Neural crest cell (in vitro differentiated cells): ENCODE results near the gene GALR1. TPM values are rescaled to one million over a fixed set of nuclear protein-coding genes. Genes with fewer than 3 reads are reported as not detected.

Experiments
- DNase-seq: peaks from one replicate; pipeline ENCODE4 v3.0.0; 2021; ENCODE audit warnings: low read depth, mixed read lengths, low spot score
- H3K27ac Mint-ChIP-seq: one replicate; pipeline ENCODE4 v1.8.0; 2021; ENCODE audit warnings: mild to moderate bottlenecking, mixed read lengths; ENCODE audit not compliant: unreplicated experiment
- H3K27me3 Mint-ChIP-seq: 2 replicates; pipeline ENCODE4 v1.8.0; 2021; ENCODE audit warnings: low read depth, mild to moderate bottlenecking, mixed read lengths
- H3K36me3 Mint-ChIP-seq: 2 replicates; pipeline ENCODE4 v1.8.0; 2021; ENCODE audit warnings: low read depth, mild to moderate bottlenecking, mixed read lengths
- H3K4me1 Mint-ChIP-seq: 2 replicates; pipeline ENCODE4 v1.8.0; 2021; ENCODE audit warnings: mixed read lengths
- H3K4me3 Mint-ChIP-seq: one replicate; pipeline ENCODE4 v1.8.0; 2021; ENCODE audit warnings: mild to moderate bottlenecking, mixed read lengths
- H3K9me3 Mint-ChIP-seq: 2 replicates; pipeline ENCODE4 v1.8.0; 2021; ENCODE audit warnings: mixed read lengths
- CTCF ChIP-seq: fragments of 200-600 bp; sonication (generic); conservative IDR thresholded peaks from 2 replicates; pipeline ENCODE4 v1.5.0; 2021; ENCODE audit warnings: antibody characterized with exemption, mild to moderate bottlenecking
- total RNA-seq: library from RNA; stranded (reverse); gene quantifications from 2 replicates; pipeline ENCODE4 v1.2.1, GENCODE V29; 2021

Gene GALR1
- total RNA-seq, 1 donor from 2014 or later: not detected

GRCh38 chr18:77205769-77206168 is 43.9 kb upstream of the GALR1 start:
- Mint-ChIP-seq H3K27me3 (peaks cover 3% of the 10 kb centered on the region), H3K36me3 (no peaks in the 10 kb centered on the region), H3K27ac (no peak overlapping the region), H3K9me3 (no peaks in the 10 kb centered on the region), H3K4me3 (no peak overlapping the region), H3K4me1 (no peaks in the 10 kb centered on the region)
- no peak for DNase-seq
- no peak for TF ChIP-seq CTCF

GRCh38 chr18:77206676-77207374 is 42.8 kb upstream of the GALR1 start:
- no peak for DNase-seq
- no peak for TF ChIP-seq CTCF
- no peak overlapping the region for H3K4me3 Mint-ChIP-seq
- no peaks in the 10 kb centered on the region for H3K36me3 Mint-ChIP-seq
- H3K9me3 Mint-ChIP-seq: no peaks in the 10 kb centered on the region
- no peak overlapping the region for H3K27ac Mint-ChIP-seq
- H3K4me1 Mint-ChIP-seq: peaks cover 6% of the 10 kb centered on the region
- peaks cover 10% of the 10 kb centered on the region for H3K27me3 Mint-ChIP-seq

- Mint-ChIP-seq H3K27me3 (peaks cover 10% of the 10 kb centered on the region), H3K9me3 (no peaks in the 10 kb centered on the region), H3K27ac (no peak overlapping the region), H3K4me1 (peaks cover 8% of the 10 kb centered on the region), H3K4me3 (no peak overlapping the region), H3K36me3 (no peaks in the 10 kb centered on the region)
- no peak for DNase-seq
- peak; percentile 52 for TF ChIP-seq CTCF
Observed at GRCh38 chr18:77207540-77207939, 42.1 kb upstream of the GALR1 start.

GRCh38 chr18:77208964-77209363 is 40.7 kb upstream of the GALR1 start:
- peaks cover 10% of the 10 kb centered on the region for H3K27me3 Mint-ChIP-seq
- DNase-seq: no peak
- H3K36me3 Mint-ChIP-seq: no peaks in the 10 kb centered on the region
- TF ChIP-seq CTCF: no peak
- no peak overlapping the region for H3K4me3 Mint-ChIP-seq
- H3K4me1 Mint-ChIP-seq: peaks cover 8% of the 10 kb centered on the region
- no peak overlapping the region for H3K27ac Mint-ChIP-seq
- no peaks in the 10 kb centered on the region for H3K9me3 Mint-ChIP-seq

- Mint-ChIP-seq H3K36me3 (no peaks in the 10 kb centered on the region), H3K9me3 (no peaks in the 10 kb centered on the region), H3K27ac (no peak overlapping the region), H3K4me3 (no peak overlapping the region), H3K27me3 (peaks cover 10% of the 10 kb centered on the region), H3K4me1 (peaks cover 8% of the 10 kb centered on the region)
- DNase-seq: no peak
- TF ChIP-seq CTCF: no peak
Observed at GRCh38 chr18:77209587-77209986, 40.1 kb upstream of the GALR1 start.
